HG03280 (cell line): Measurements from ENCODE around the gene PDZD7.

Experiments
- ATAC-seq: cut with Tn5 transposase; IDR thresholded peaks from one replicate; pipeline ENCODE4 v1.9.1; 2021; ENCODE audit warnings: mild to moderate bottlenecking, moderate library complexity; ENCODE audit not compliant: unreplicated experiment

Gene PDZD7

GRCh38 chr10:100969187-100970075, 61.5 kb downstream of the PDZD7 start, which contains the start of gene SEMA4G:
Gene SEMA4G, plus strand, starts transcription at chr10:100969504. Its CDS starts 3,409 bp downstream, at chr10:100972913.
- no peak for ATAC-seq

- no peak for ATAC-seq
Observed at GRCh38 chr10:100968863-100969186, 62.1 kb downstream of the PDZD7 start.

- no peak for ATAC-seq
Observed at GRCh38 chr10:100968062-100968736, 62.7 kb downstream of the PDZD7 start.

GRCh38 chr10:100967332-100967731, 63.6 kb downstream of the PDZD7 start:
- ATAC-seq: no peak

GRCh38 chr10:100966887-100967286, 64.0 kb downstream of the PDZD7 start:
- no peak for ATAC-seq

GRCh38 chr10:100965820-100966219, 65.1 kb downstream of the PDZD7 start:
- ATAC-seq: no peak

GRCh38 chr10:100963826-100964225, 67.1 kb downstream of the PDZD7 start:
- ATAC-seq: no peak

- ATAC-seq: no peak
Observed at GRCh38 chr10:100962351-100963080, 68.4 kb downstream of the PDZD7 start.

GRCh38 chr10:100960251-100960650, 70.7 kb downstream of the PDZD7 start:
- ATAC-seq: no peak
